GM21390 (cell line): Measurements from ENCODE around the gene FCRL4.
A peak's percentile ranks its signal among the peaks of the same experiment; 100 is the strongest.
"Not testable (repeated sequence)": the region's sequence is repeated elsewhere in the genome, so short reads cannot be mapped to it uniquely, and the experiment has no call there.

Experiments used
- ATAC-seq: cut with Tn5 transposase; IDR thresholded peaks from one replicate; pipeline ENCODE4 v1.9.1; 2021; ENCODE audit not compliant: unreplicated experiment

The FCRL4 gene

GRCh38 chr1:157551694-157552693, 45.9 kb downstream of the FCRL4 start, which contains the start of gene FCRL5:
Gene FCRL5 (minus strand): TSS chr1:157552515. CDS start chr1:157552362, 153 bp downstream.
- peak; percentile 86 for ATAC-seq

DNA sequence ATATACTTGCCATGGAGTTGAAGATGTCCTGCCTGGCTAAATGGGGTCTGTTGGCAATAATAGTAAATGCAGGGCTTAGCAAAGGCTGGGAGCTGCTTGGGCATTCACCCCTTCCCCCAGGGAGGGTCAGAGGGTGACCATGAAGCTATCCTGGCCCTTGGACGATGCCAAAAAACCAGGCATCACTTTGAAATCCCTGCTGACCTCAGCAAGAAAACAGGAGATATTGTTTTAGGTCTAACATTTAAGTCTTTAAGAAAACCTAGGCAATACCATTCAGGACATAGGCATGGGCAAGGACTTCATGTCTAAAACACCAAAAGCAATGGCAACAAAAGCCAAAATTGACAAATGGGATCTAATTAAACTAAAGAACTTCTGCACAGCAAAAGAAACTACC, 49.8 kb downstream of the FCRL4 start:
- ATAC-seq = not testable (repeated sequence)

GRCh38 chr1:157542676-157543075, 55.2 kb downstream of the FCRL4 start:
- no peak for ATAC-seq

GRCh38 chr1:157540852-157541251, 57.0 kb downstream of the FCRL4 start:
- ATAC-seq = no peak

GRCh38 chr1:157540160-157540748, 57.6 kb downstream of the FCRL4 start:
- ATAC-seq = no peak

DNA sequence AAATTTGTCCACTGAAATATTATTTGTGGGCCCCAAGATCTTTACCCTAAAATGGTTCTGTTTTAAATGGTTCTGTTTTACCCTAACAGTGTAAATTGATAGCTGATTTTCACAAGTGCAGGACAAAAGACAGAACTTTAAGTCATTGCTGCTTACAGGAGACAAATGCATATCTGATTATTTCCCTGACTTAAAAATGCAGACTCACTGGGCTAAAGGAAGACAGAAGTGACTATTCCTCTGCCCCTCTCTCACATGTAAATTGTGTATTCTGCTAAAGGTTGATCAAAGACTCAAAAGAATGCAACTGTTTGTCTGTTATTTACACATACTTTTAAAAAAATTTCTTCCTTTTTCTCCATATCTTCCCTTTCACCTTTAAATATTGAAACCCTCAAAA, 58.3 kb downstream of the FCRL4 start:
- no peak for ATAC-seq

GRCh38 chr1:157532569-157532968, 65.3 kb downstream of the FCRL4 start:
- ATAC-seq = no peak

GRCh38 chr1:157523774-157524493, 74.0 kb downstream of the FCRL4 start:
- peak; percentile 80 for ATAC-seq
